H9 (cell line): Measurements from ENCODE around the gene WFIKKN1. TPM values are rescaled to one million over a fixed set of nuclear protein-coding genes. Genes with fewer than 3 reads are reported as not detected.

Experiments used
- DNase-seq: peaks from one replicate; pipeline ENCODE4 v3.0.0-alpha.2; 2017
- H2AFZ ChIP-seq: one replicate; pipeline ENCODE4 v1.6.1; 2013; ENCODE audit warnings: mild to moderate bottlenecking, low read length, control low read depth, moderate library complexity
- H2AK5ac ChIP-seq: 2 replicates; pipeline ENCODE4 v1.6.1; 2013; ENCODE audit warnings: low read length, control low read depth, mixed read lengths; ENCODE audit not compliant: insufficient read length
- H2BK120ac ChIP-seq: one replicate; pipeline ENCODE4 v1.6.1; 2013; ENCODE audit warnings: low read depth, mild to moderate bottlenecking, low read length, control low read depth, inconsistent platforms; ENCODE audit not compliant: poor library complexity, severe bottlenecking
- H2BK12ac ChIP-seq: 2 replicates; pipeline ENCODE4 v1.6.1; 2013; ENCODE audit warnings: low read length, control low read depth, mixed read lengths, low read depth; ENCODE audit not compliant: insufficient read length
- H2BK15ac ChIP-seq: 2 replicates; pipeline ENCODE4 v1.6.1; 2013; ENCODE audit warnings: low read depth, low read length, control low read depth
- H2BK20ac ChIP-seq: one replicate; pipeline ENCODE4 v1.6.1; 2013; ENCODE audit warnings: low read depth, mild to moderate bottlenecking, low read length, control low read depth, inconsistent platforms; ENCODE audit not compliant: poor library complexity, severe bottlenecking
- H2BK5ac ChIP-seq: 2 replicates; pipeline ENCODE4 v1.6.1; 2013; ENCODE audit warnings: low read length, control low read depth, mixed read lengths; ENCODE audit not compliant: insufficient read length
- H3K14ac ChIP-seq: 2 replicates; pipeline ENCODE4 v1.6.1; 2013; ENCODE audit warnings: low read length, control low read depth; ENCODE audit not compliant: insufficient read depth
- H3K18ac ChIP-seq: 2 replicates; pipeline ENCODE4 v1.6.1; 2013; ENCODE audit warnings: low read depth, mild to moderate bottlenecking, mixed read lengths, low read length, control low read depth; ENCODE audit not compliant: insufficient read length
- H3K23ac ChIP-seq: 2 replicates; pipeline ENCODE4 v1.6.1; 2013; ENCODE audit warnings: low read length, control low read depth, mixed read lengths, low read depth; ENCODE audit not compliant: insufficient read length
- H3K23me2 ChIP-seq: 2 replicates; pipeline ENCODE4 v1.6.1; 2013; ENCODE audit warnings: low read depth, mild to moderate bottlenecking, mixed read lengths, low read length, control low read depth; ENCODE audit not compliant: insufficient read length, poor library complexity, severe bottlenecking
- H3K27ac ChIP-seq: 2 replicates; pipeline ENCODE4 v1.5.1; 2013; ENCODE audit warnings: low read length, control low read depth, mixed read lengths, low read depth; ENCODE audit not compliant: insufficient read length
- H3K27me3 ChIP-seq: 2 replicates; pipeline ENCODE4 v1.6.1; 2013; ENCODE audit warnings: low read length, control low read depth, inconsistent platforms; ENCODE audit not compliant: insufficient read depth
- H3K4ac ChIP-seq: 2 replicates; pipeline ENCODE4 v1.6.1; 2013; ENCODE audit warnings: low read depth, mild to moderate bottlenecking, control low read depth, inconsistent platforms, low read length, moderate library complexity
- H3K4me1 ChIP-seq: 2 replicates; pipeline ENCODE4 v1.6.1; 2013; ENCODE audit warnings: low read length, control low read depth, inconsistent platforms; ENCODE audit not compliant: insufficient read depth
- H3K4me2 ChIP-seq: 2 replicates; pipeline ENCODE4 v1.6.1; 2013; ENCODE audit warnings: low read length, control low read depth, mixed read lengths; ENCODE audit not compliant: insufficient read length, insufficient read depth
- H3K56ac ChIP-seq: 2 replicates; pipeline ENCODE4 v1.6.1; 2013; ENCODE audit warnings: low read depth, mild to moderate bottlenecking, mixed read lengths, low read length, control low read depth; ENCODE audit not compliant: insufficient read length
- H3K79me1 ChIP-seq: 2 replicates; pipeline ENCODE4 v1.6.1; 2013; ENCODE audit warnings: low read depth, mild to moderate bottlenecking, moderate library complexity, low read length, control low read depth, inconsistent platforms; ENCODE audit not compliant: insufficient read depth, poor library complexity, severe bottlenecking
- H3K79me2 ChIP-seq: 2 replicates; pipeline ENCODE4 v1.6.1; 2013; ENCODE audit warnings: low read length, control low read depth, inconsistent platforms; ENCODE audit not compliant: insufficient read depth
- H3K9ac ChIP-seq: 2 replicates; pipeline ENCODE4 v1.6.1; 2013; ENCODE audit warnings: low read length, control low read depth, mixed read lengths; ENCODE audit not compliant: insufficient read length; ENCODE audit errors: extremely low read depth
- H3K9me3 ChIP-seq: one replicate; pipeline ENCODE4 v1.6.1; 2013; ENCODE audit warnings: low read depth, low read length, inconsistent platforms; ENCODE audit not compliant: control insufficient read depth
- H3T11ph ChIP-seq: one replicate; pipeline ENCODE4 v1.6.1; 2013; ENCODE audit warnings: mild to moderate bottlenecking, low read length, control low read depth, inconsistent platforms
- H4K20me1 ChIP-seq: one replicate; pipeline ENCODE4 v1.6.1; 2013; ENCODE audit not compliant: control insufficient read depth, insufficient read length, insufficient read depth
- H4K5ac ChIP-seq: 2 replicates; pipeline ENCODE4 v1.6.1; 2013; ENCODE audit warnings: low read depth, mild to moderate bottlenecking, mixed read lengths, low read length, control low read depth; ENCODE audit not compliant: insufficient read length
- H4K8ac ChIP-seq: replicated peaks from 2 replicates; pipeline ENCODE4 v1.6.1; 2013; ENCODE audit warnings: low read length, control low read depth, mixed read lengths, low read depth; ENCODE audit not compliant: insufficient read length
- H4K91ac ChIP-seq: 2 replicates; pipeline ENCODE4 v1.6.1; 2013; ENCODE audit warnings: low read depth, mild to moderate bottlenecking, moderate library complexity, mixed read lengths, low read length, control low read depth; ENCODE audit not compliant: insufficient read length
- H3K27ac Mint-ChIP-seq, 3 experiments: 2 replicates in 2 of 3; 3 replicates in 1 of 3; pipeline ENCODE4 v1.8.0; 2020 to 2021; ENCODE audit warnings: mixed read lengths in 3 of 3, mild to moderate bottlenecking in 1 of 3, moderate library complexity in 1 of 3
- H3K27me3 Mint-ChIP-seq: 2 replicates; pipeline ENCODE4 v1.8.0; 2021; ENCODE audit warnings: low read depth, mild to moderate bottlenecking, moderate library complexity, mixed read lengths
- H3K36me3 Mint-ChIP-seq, 3 experiments: 2 replicates in 2 of 3; 3 replicates in 1 of 3; pipeline ENCODE4 v1.8.0; 2020 to 2021; ENCODE audit warnings: low read depth in 3 of 3, mixed read lengths in 3 of 3; ENCODE audit not compliant: insufficient read depth in 1 of 3
- H3K4me1 Mint-ChIP-seq, 2 experiments: 2 replicates each; pipeline ENCODE4 v1.8.0; 2020; ENCODE audit warnings: mixed read lengths in 2 of 2
- H3K4me3 Mint-ChIP-seq, 2 experiments: 2 replicates in 1 of 2; 3 replicates in 1 of 2; pipeline ENCODE4 v1.8.0; 2020 to 2021; ENCODE audit warnings: mild to moderate bottlenecking in 2 of 2, mixed read lengths in 2 of 2, moderate library complexity in 1 of 2
- H3K9me3 Mint-ChIP-seq, 2 experiments: 2 replicates in 1 of 2; 3 replicates in 1 of 2; pipeline ENCODE4 v1.8.0; 2020; ENCODE audit warnings: mild to moderate bottlenecking in 2 of 2, mixed read lengths in 2 of 2, moderate library complexity in 1 of 2
- WGBS: extraction: QIAGEN DNeasy Blood & Tissue Kit; methylation state at CpG from one replicate; pipeline ENCODE4 v1.1.7; 2013; ENCODE audit warnings: missing lambda C conversion rate, low lambda C conversion rate, mixed read lengths; ENCODE audit not compliant: insufficient read length; ENCODE audit errors: extremely low coverage; 5-methylcytosine and 5-hydroxymethylcytosine counted together
- total RNA-seq: library from RNA; stranded (reverse); gene quantifications from 2 replicates; pipeline ENCODE4 v1.2.1, GENCODE V29; 2021
- TF ChIP-seq, protein P1 (sequence below): fragments of 200-600 bp; sonication (generic); conservative IDR thresholded peaks from 3 replicates; pipeline ENCODE4 v1.8.0; 2021; ENCODE audit warnings: antibody characterized with exemption, mild to moderate bottlenecking

WFIKKN1 gene
- total RNA-seq, 1 experiment from 2014 or later: 8.3 TPM

DNA sequence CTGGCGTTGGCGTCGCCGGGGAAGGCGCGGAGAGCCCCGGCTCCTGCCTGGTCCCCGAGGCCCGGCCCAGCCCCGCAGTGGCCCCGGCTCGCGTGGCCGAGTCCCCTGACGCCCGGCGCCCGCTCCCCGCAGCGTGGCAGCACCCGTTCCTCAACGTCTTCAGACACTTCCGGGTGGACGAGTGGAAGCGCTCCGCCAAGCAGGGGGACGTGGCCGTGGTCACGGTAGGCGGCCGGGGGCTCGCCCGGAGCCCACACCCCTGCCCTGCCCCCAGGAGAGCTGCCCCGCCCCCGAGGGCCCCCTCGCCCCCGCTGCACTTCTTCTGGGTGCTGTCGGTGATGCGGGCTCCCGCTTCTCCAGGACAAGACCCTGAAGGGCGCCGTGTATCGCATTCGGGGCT, 18.8 kb downstream of the WFIKKN1 start:
- Mint-ChIP-seq H3K27ac (no peak overlapping the region), H3K4me3 (peak overlapping the region; percentile 66 to 81), H3K36me3 (peaks cover 1 to 5% (median 2%) of the 10 kb centered on the region in 3 experiments; a peak in 4 of 7 replicates), H3K9me3 (no peaks in the 10 kb centered on the region), H3K4me1 (peaks cover 2 to 12% of the 10 kb centered on the region in 2 experiments; a peak in 3 of 4 replicates), H3K27me3 (no peaks in the 10 kb centered on the region; the same call in 1 of the 2 replicates)
- peak overlapping the region; percentile 31 for H3K4me2 ChIP-seq
- H3K4ac ChIP-seq: no peak overlapping the region
- H2BK15ac ChIP-seq: no peak overlapping the region
- no peaks in the 10 kb centered on the region for H3K79me1 ChIP-seq
- H4K8ac ChIP-seq: no peak overlapping the region
- H4K5ac ChIP-seq: no peak overlapping the region
- H4K91ac ChIP-seq: no peak overlapping the region
- no peak overlapping the region for H2BK120ac ChIP-seq
- H3K27ac ChIP-seq: no peak overlapping the region
- no peak for DNase-seq
- no peak overlapping the region for H3K23ac ChIP-seq
- H3K4me1 ChIP-seq: no peaks in the 10 kb centered on the region
- H3K27me3 ChIP-seq: no peaks in the 10 kb centered on the region
- no peak overlapping the region for H3K56ac ChIP-seq
- H2BK5ac ChIP-seq: no peak overlapping the region
- TF ChIP-seq, protein P1, sequence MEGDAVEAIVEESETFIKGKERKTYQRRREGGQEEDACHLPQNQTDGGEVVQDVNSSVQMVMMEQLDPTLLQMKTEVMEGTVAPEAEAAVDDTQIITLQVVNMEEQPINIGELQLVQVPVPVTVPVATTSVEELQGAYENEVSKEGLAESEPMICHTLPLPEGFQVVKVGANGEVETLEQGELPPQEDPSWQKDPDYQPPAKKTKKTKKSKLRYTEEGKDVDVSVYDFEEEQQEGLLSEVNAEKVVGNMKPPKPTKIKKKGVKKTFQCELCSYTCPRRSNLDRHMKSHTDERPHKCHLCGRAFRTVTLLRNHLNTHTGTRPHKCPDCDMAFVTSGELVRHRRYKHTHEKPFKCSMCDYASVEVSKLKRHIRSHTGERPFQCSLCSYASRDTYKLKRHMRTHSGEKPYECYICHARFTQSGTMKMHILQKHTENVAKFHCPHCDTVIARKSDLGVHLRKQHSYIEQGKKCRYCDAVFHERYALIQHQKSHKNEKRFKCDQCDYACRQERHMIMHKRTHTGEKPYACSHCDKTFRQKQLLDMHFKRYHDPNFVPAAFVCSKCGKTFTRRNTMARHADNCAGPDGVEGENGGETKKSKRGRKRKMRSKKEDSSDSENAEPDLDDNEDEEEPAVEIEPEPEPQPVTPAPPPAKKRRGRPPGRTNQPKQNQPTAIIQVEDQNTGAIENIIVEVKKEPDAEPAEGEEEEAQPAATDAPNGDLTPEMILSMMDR: no peak
- H3T11ph ChIP-seq: no peak overlapping the region
- H3K14ac ChIP-seq: no peak overlapping the region; the same call in 1 of the 2 replicates
- no peaks in the 10 kb centered on the region for H3K79me2 ChIP-seq
- no peak overlapping the region for H2AFZ ChIP-seq
- H3K18ac ChIP-seq: no peak overlapping the region
- H3K9ac ChIP-seq: no peak overlapping the region
- no peak overlapping the region for H2AK5ac ChIP-seq
- peaks cover 9% of the 10 kb centered on the region for H3K23me2 ChIP-seq
- no peaks in the 10 kb centered on the region for H4K20me1 ChIP-seq
- H2BK20ac ChIP-seq: no peak overlapping the region
- H2BK12ac ChIP-seq: no peak overlapping the region
- WGBS: no CpG with 5 or more reads among the region's 44 CpGs
- no peaks in the 10 kb centered on the region for H3K9me3 ChIP-seq
